Measurements from ENCODE around the gene SPATA6L. TPM values are rescaled to one million over a fixed set of nuclear protein-coding genes. Genes with fewer than 3 reads are reported as not detected.

SPATA6L gene
- total RNA-seq, 1 donor from 2014 or later, result 0.32 TPM

- intact Hi-C loops (cut with micrococcal nuclease), result no loop called here
Observed at GRCh38 chr9:4591123-4591500, 75.2 kb downstream of the SPATA6L start.

GRCh38 chr9:4590430-4591122 is 75.7 kb downstream of the SPATA6L start:
- intact Hi-C loops (cut with micrococcal nuclease), result no loop called here

- intact Hi-C loops (cut with micrococcal nuclease), result no loop called here
Observed at GRCh38 chr9:4588721-4589120, 77.6 kb downstream of the SPATA6L start.

- intact Hi-C loops (cut with micrococcal nuclease), result no loop called here
Observed at GRCh38 chr9:4585135-4585534, 81.1 kb downstream of the SPATA6L start.

GRCh38 chr9:4584636-4585035 is 81.6 kb downstream of the SPATA6L start:
- intact Hi-C loops (cut with micrococcal nuclease), result no loop called here

- intact Hi-C loops (cut with micrococcal nuclease), result no loop called here
Observed at GRCh38 chr9:4583001-4583400, 83.3 kb downstream of the SPATA6L start.

- intact Hi-C loops (cut with micrococcal nuclease), result no loop called here
Observed at GRCh38 chr9:4581861-4582565, 84.3 kb downstream of the SPATA6L start.

GRCh38 chr9:4581035-4581760 is 85.1 kb downstream of the SPATA6L start:
- intact Hi-C loops (cut with micrococcal nuclease), result no loop called here

GRCh38 chr9:4579001-4579400 is 87.3 kb downstream of the SPATA6L start:
- intact Hi-C loops (cut with micrococcal nuclease), result no loop called here

GRCh38 chr9:4576448-4576847 is 89.8 kb downstream of the SPATA6L start:
- intact Hi-C loops (cut with micrococcal nuclease), result no loop called here

GRCh38 chr9:4575997-4576396 is 90.3 kb downstream of the SPATA6L start:
- intact Hi-C loops (cut with micrococcal nuclease), result no loop called here

- intact Hi-C loops (cut with micrococcal nuclease), result no loop called here
Observed at GRCh38 chr9:4574657-4575243, 91.5 kb downstream of the SPATA6L start.

GRCh38 chr9:4573634-4574389 is 92.5 kb downstream of the SPATA6L start:
- intact Hi-C loops (cut with micrococcal nuclease), result no loop called here

GRCh38 chr9:4573176-4573575 is 93.1 kb downstream of the SPATA6L start:
- intact Hi-C loops (cut with micrococcal nuclease), result no loop called here

GRCh38 chr9:4572184-4572826 is 94.0 kb downstream of the SPATA6L start:
- intact Hi-C loops (cut with micrococcal nuclease), result no loop called here

- intact Hi-C loops (cut with micrococcal nuclease), result no loop called here
Observed at GRCh38 chr9:4569101-4569500, 97.2 kb downstream of the SPATA6L start.

GRCh38 chr9:4567601-4568000 is 98.7 kb downstream of the SPATA6L start:
- intact Hi-C loops (cut with micrococcal nuclease), result no loop called here

- intact Hi-C loops (cut with micrococcal nuclease), result no loop called here
Observed at GRCh38 chr9:4566806-4567205, 99.5 kb downstream of the SPATA6L start.

- intact Hi-C loops (cut with micrococcal nuclease), result no loop called here
Observed at GRCh38 chr9:4563105-4563504, 103.2 kb downstream of the SPATA6L start.

- intact Hi-C loops (cut with micrococcal nuclease), result no loop called here
Observed at GRCh38 chr9:4559261-4560182, 106.8 kb downstream of the SPATA6L start.

Data from T-helper 1 cell treated with Interleukin-12 subunit alpha and Interleukin-12 subunit beta and Interleukin-4 antibody, amounts not matched to agents 30 ng/mL and 1 ng/mL, for 36 hours (primary cell).